HCT116 (cell line): ENCODE results near the gene NCAPH2. TPM values are rescaled to one million over a fixed set of nuclear protein-coding genes. Genes with fewer than 3 reads are reported as not detected.

Source experiments
- ATAC-seq: fragments of 200-7000 bp; cut with Tn5 transposase; 2 replicates; pipeline ENCODE4 v1.9.1; 2020; ENCODE audit warnings: mild to moderate bottlenecking, moderate library complexity
- BruUV-seq: library from RNA; stranded (reverse); fragments of 400-500 nt; replicated peaks from 2 replicates; lab custom pipeline; 2021; lab: Mats Ljungman, UMichigan
- CTCF ChIA-PET: fragments of 300-600 bp; sonication (Branson Sonifier 250); formaldehyde crosslinking; loops from one replicate; lab custom pipeline; 2021; ENCODE audit warnings: antibody characterized with exemption; lab: Charles Lee
- POLR2A ChIA-PET: fragments of 300-600, 350-600 bp; sonication (Branson Sonifier 250); formaldehyde crosslinking; loops from one replicate; lab custom pipeline; 2021; ENCODE audit warnings: antibody characterized with exemption; lab: Charles Lee
- RAD21 ChIA-PET, 2 experiments: fragments of 300-600 bp; sonication (Branson Sonifier 250); formaldehyde crosslinking; loops; one replicate each; lab custom pipeline; 2023; ENCODE audit warnings: low total read pairs in 2 of 2; ENCODE audit not compliant: uncharacterized antibody in 2 of 2, unreplicated experiment in 2 of 2, low non-redundant PET in 1 of 2; lab: Charles Lee
- DNase-seq: peaks from one replicate; pipeline ENCODE4 v3.0.0-alpha.2; 2010; ENCODE audit warnings: low read depth, low spot score
- H2AFZ ChIP-seq: fragments of 200-600 bp; shearing (Covaris generic), sonication (generic); 2 replicates; pipeline ENCODE4 v1.6.1; 2017; ENCODE audit warnings: low read depth, mixed run types, mixed read lengths, antibody characterized with exemption, low read length; ENCODE audit not compliant: poor library complexity, severe bottlenecking
- H3K27ac ChIP-seq: 2 replicates; pipeline ENCODE4 v1.5.1; 2012; ENCODE audit warnings: low read depth, low read length
- H3K27me3 ChIP-seq: fragments of 200-600 bp; sonication (generic); 2 replicates; pipeline ENCODE4 v1.6.1; 2016; ENCODE audit warnings: mixed run types, low read length, mixed read lengths; ENCODE audit not compliant: insufficient read depth
- H3K36me3 ChIP-seq, 2 experiments: fragments of 200-500 bp in 1 of 2; fragments of 200-600 bp in 1 of 2; sonication (Bioruptor generic) in 1 of 2; sonication (generic) in 1 of 2; 2 replicates each; pipeline versions ENCODE4 v1.5.1 to v1.6.1; 2014 to 2016; ENCODE audit warnings: low read length in 2 of 2, inconsistent platforms in 1 of 2, mixed read lengths in 1 of 2, mixed run types in 1 of 2; ENCODE audit not compliant: insufficient read depth in 2 of 2, control insufficient read depth in 1 of 2
- H3K4me1 ChIP-seq, 2 experiments: fragments of 200-600 bp in 1 of 2; sonication (generic) in 1 of 2; 2 replicates each; pipeline versions ENCODE4 v1.5.1 to v1.6.1; 2012 to 2017; ENCODE audit warnings: low read length in 2 of 2, inconsistent platforms in 1 of 2, mild to moderate bottlenecking in 1 of 2, mixed read lengths in 1 of 2, mixed run types in 1 of 2, moderate library complexity in 1 of 2; ENCODE audit not compliant: insufficient read depth in 2 of 2, control insufficient read depth in 1 of 2
- H3K4me2 ChIP-seq: fragments of 200-600 bp; sonication (generic); 2 replicates; pipeline ENCODE4 v1.6.1; 2017; ENCODE audit warnings: mixed run types, low read length, mixed read lengths
- H3K4me3 ChIP-seq, 2 experiments: fragments of 200-600 bp in 1 of 2; sonication (generic) in 1 of 2; replicated peaks in 1 of 2; 2 replicates each; pipeline ENCODE4 v1.5.1; 2011 to 2016; ENCODE audit warnings: low read length in 2 of 2, control low read depth in 1 of 2, low read depth in 1 of 2, mild to moderate bottlenecking in 1 of 2, mixed read lengths in 1 of 2, mixed run types in 1 of 2
- H3K79me2 ChIP-seq: fragments of 200-600 bp; sonication (generic); 2 replicates; pipeline ENCODE4 v1.6.1; 2017; ENCODE audit warnings: mild to moderate bottlenecking, mixed run types, low read length, moderate library complexity, mixed read lengths; ENCODE audit not compliant: insufficient read depth
- H3K9ac ChIP-seq: fragments of 200-600 bp; sonication (generic); 2 replicates; pipeline ENCODE4 v1.6.1; 2016; ENCODE audit warnings: low read length, mixed read lengths
- H3K9me2 ChIP-seq: fragments of 200-600 bp; sonication (generic), shearing (Covaris generic); 2 replicates; pipeline ENCODE4 v1.6.1; 2017; ENCODE audit warnings: mixed run types, mild to moderate bottlenecking, moderate library complexity; ENCODE audit not compliant: insufficient read depth
- H3K9me3 ChIP-seq, 2 experiments: fragments of 200-500 bp in 1 of 2; fragments of 200-600 bp in 1 of 2; sonication (Bioruptor generic) in 1 of 2; sonication (generic) in 1 of 2; 2 replicates each; pipeline ENCODE4 v1.6.1; 2014 to 2017; ENCODE audit warnings: low read length in 2 of 2, mixed read lengths in 2 of 2, inconsistent platforms in 1 of 2, low read depth in 1 of 2, mild to moderate bottlenecking in 1 of 2, mixed run types in 1 of 2, moderate library complexity in 1 of 2; ENCODE audit not compliant: control insufficient read depth in 1 of 2, insufficient read depth in 1 of 2
- H4K20me1 ChIP-seq: fragments of 200-600 bp; sonication (generic), shearing (Covaris generic); 2 replicates; pipeline ENCODE4 v1.6.1; 2017; ENCODE audit warnings: mixed run types, mild to moderate bottlenecking, moderate library complexity; ENCODE audit not compliant: insufficient read depth
- ATF3 ChIP-seq: IDR thresholded peaks from 2 replicates; pipeline ENCODE4 v1.6.1; 2012
- CBX3 ChIP-seq: IDR thresholded peaks from 2 replicates; pipeline ENCODE4 v1.6.1; 2012; ENCODE audit warnings: low read depth
- CEBPB ChIP-seq: IDR thresholded peaks from 2 replicates; pipeline ENCODE4 v1.6.1; 2012; ENCODE audit warnings: low read depth
- CTCF ChIP-seq, 3 experiments: fragments of 200-600 bp in 1 of 3; sonication (generic) in 1 of 3; IDR thresholded peaks in 2 of 3; conservative IDR thresholded peaks in 1 of 3; 2 replicates each; pipeline ENCODE4 v1.5.1; 2012 to 2017; ENCODE audit warnings: low read depth in 2 of 3, low read length in 2 of 3, antibody characterized with exemption in 1 of 3, borderline replicate concordance in 1 of 3, control low read depth in 1 of 3, mild to moderate bottlenecking in 1 of 3, mixed read lengths in 1 of 3, mixed run types in 1 of 3, moderate library complexity in 1 of 3; ENCODE audit not compliant: insufficient read depth in 1 of 3
- EGR1 ChIP-seq: IDR thresholded peaks from 2 replicates; pipeline ENCODE4 v1.6.1; 2012; ENCODE audit warnings: low read depth
- EZH2phosphoT487 ChIP-seq: fragments of 200-600 bp; IDR thresholded peaks from 2 replicates; pipeline ENCODE4 v1.6.1; 2018; ENCODE audit warnings: antibody characterized with exemption, borderline replicate concordance
- FOSL1 ChIP-seq: IDR thresholded peaks from 2 replicates; pipeline ENCODE4 v1.6.1; 2012; ENCODE audit warnings: low read depth
- JUND ChIP-seq: IDR thresholded peaks from 2 replicates; pipeline ENCODE4 v1.6.1; 2012
- MAX ChIP-seq: IDR thresholded peaks from 2 replicates; pipeline ENCODE4 v1.6.1; 2012
- POLR2A ChIP-seq: IDR thresholded peaks from 2 replicates; pipeline ENCODE4 v1.7.0; 2011; ENCODE audit warnings: borderline replicate concordance; ENCODE audit not compliant: insufficient read depth, insufficient read length; ENCODE audit errors: extremely low read depth
- POLR2AphosphoS5 ChIP-seq: IDR thresholded peaks from 2 replicates; pipeline ENCODE4 v1.6.1; 2011; ENCODE audit warnings: mild to moderate bottlenecking, low read depth, low read length, moderate library complexity
- RAD21 ChIP-seq: IDR thresholded peaks from 2 replicates; pipeline ENCODE4 v1.6.1; 2012; ENCODE audit warnings: low read depth, mild to moderate bottlenecking
- SP1 ChIP-seq: IDR thresholded peaks from 2 replicates; pipeline ENCODE4 v1.6.1; 2012; ENCODE audit warnings: low read depth
- SRF ChIP-seq: IDR thresholded peaks from 2 replicates; pipeline ENCODE4 v1.6.1; 2012; ENCODE audit warnings: low read depth
- ZBTB33 ChIP-seq: IDR thresholded peaks from 2 replicates; pipeline ENCODE4 v1.6.1; 2011; ENCODE audit warnings: mild to moderate bottlenecking, low read length, moderate library complexity; ENCODE audit not compliant: insufficient replicate concordance; ENCODE audit errors: extremely low read depth
- ZFX ChIP-seq: fragments of 450-650 bp; IDR thresholded peaks from 2 replicates; pipeline ENCODE4 v1.6.1; 2017
- ZNF274 ChIP-seq: fragments of 200-500 bp; sonication (Bioruptor generic); IDR thresholded peaks from 2 replicates; pipeline ENCODE4 v1.6.1; 2014; ENCODE audit warnings: mild to moderate bottlenecking, low read depth, low read length, inconsistent platforms
- intact Hi-C: fragments of 100-400 bp; cut with micrococcal nuclease; formaldehyde crosslinking; loops from 2 replicates; pipeline ENCODE4 v1.10.0; 2022
- total RNA-seq: library from RNA; stranded (reverse); gene quantifications from one replicate; pipeline ENCODE4 v1.2.1, GENCODE V29; 2021; ENCODE audit not compliant: unreplicated experiment
- TF ChIP-seq, protein P1 (sequence below): IDR thresholded peaks from 2 replicates; pipeline ENCODE4 v1.6.1; 2012; ENCODE audit warnings: low read depth

NCAPH2 gene
- total RNA-seq, 1 experiment from 2014 or later = 99.1 TPM

DNA sequence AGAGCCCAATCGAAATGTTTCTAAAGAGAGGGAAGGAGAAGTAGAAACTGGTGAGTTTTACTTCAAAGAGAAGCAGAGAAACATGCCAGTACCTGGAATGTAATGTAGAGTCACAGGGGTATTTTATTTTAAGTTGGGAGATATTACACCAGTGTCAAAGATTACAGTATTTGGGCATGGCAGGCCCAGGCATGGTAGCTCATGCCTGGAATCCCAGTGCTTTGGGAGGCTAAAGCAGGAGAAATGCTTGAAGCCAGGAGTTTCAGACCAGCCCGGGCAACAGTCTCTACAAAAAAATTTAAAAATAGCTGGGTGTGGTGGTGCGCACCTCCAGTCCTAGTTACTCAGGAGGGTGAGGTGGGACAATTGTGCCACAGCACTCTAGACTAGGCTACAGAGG, 52.0 kb downstream of the NCAPH2 start:
- H3K9me2 ChIP-seq = no peaks in the 10 kb centered on the region
- H3K4me3 ChIP-seq = no peak overlapping the region
- CTCF ChIA-PET = no interaction called here
- H3K36me3 ChIP-seq = no peaks in the 10 kb centered on the region
- H4K20me1 ChIP-seq = no peaks in the 10 kb centered on the region
- ATAC-seq (no peak), DNase-seq (no peak)
- TF ChIP-seq MAX = no peak
- no peak for TF ChIP-seq EGR1
- no peak for TF ChIP-seq ZBTB33
- TF ChIP-seq ZNF274 = no peak
- no peak for TF ChIP-seq ATF3
- TF ChIP-seq, protein P1, sequence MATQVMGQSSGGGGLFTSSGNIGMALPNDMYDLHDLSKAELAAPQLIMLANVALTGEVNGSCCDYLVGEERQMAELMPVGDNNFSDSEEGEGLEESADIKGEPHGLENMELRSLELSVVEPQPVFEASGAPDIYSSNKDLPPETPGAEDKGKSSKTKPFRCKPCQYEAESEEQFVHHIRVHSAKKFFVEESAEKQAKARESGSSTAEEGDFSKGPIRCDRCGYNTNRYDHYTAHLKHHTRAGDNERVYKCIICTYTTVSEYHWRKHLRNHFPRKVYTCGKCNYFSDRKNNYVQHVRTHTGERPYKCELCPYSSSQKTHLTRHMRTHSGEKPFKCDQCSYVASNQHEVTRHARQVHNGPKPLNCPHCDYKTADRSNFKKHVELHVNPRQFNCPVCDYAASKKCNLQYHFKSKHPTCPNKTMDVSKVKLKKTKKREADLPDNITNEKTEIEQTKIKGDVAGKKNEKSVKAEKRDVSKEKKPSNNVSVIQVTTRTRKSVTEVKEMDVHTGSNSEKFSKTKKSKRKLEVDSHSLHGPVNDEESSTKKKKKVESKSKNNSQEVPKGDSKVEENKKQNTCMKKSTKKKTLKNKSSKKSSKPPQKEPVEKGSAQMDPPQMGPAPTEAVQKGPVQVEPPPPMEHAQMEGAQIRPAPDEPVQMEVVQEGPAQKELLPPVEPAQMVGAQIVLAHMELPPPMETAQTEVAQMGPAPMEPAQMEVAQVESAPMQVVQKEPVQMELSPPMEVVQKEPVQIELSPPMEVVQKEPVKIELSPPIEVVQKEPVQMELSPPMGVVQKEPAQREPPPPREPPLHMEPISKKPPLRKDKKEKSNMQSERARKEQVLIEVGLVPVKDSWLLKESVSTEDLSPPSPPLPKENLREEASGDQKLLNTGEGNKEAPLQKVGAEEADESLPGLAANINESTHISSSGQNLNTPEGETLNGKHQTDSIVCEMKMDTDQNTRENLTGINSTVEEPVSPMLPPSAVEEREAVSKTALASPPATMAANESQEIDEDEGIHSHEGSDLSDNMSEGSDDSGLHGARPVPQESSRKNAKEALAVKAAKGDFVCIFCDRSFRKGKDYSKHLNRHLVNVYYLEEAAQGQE = no peak
- TF ChIP-seq JUND = no peak
- no peak for TF ChIP-seq CTCF (IDR thresholded peaks at IDR 0.05 in 2 of 3, conservative IDR thresholded peaks at IDR 0.05 in 1 of 3; ENCODE audit: borderline replicate concordance in 1 of 3, insufficient read depth in 1 of 3, low read depth in 2 of 3, low read length in 2 of 3)
- no peak for TF ChIP-seq RAD21
- no peak for TF ChIP-seq POLR2AphosphoS5
- TF ChIP-seq POLR2A = no peak
- no peak for TF ChIP-seq CBX3
- no peak for TF ChIP-seq CEBPB
- no peak for TF ChIP-seq EZH2phosphoT487
- no peak for TF ChIP-seq FOSL1
- TF ChIP-seq SP1 = no peak
- TF ChIP-seq SRF = no peak
- no peak for TF ChIP-seq ZFX
- RAD21 ChIA-PET = no interaction called here
- H3K4me1 ChIP-seq = peaks cover 6 to 11% of the 10 kb centered on the region in 2 experiments; a peak in 2 of 4 replicates
- H3K27me3 ChIP-seq = no peaks in the 10 kb centered on the region
- no TSS peak for BruUV-seq
- intact Hi-C loops = no loop called here
- no peak overlapping the region for H3K9ac ChIP-seq
- H3K79me2 ChIP-seq = no peaks in the 10 kb centered on the region
- H3K9me3 ChIP-seq = no peaks in the 10 kb centered on the region
- no peak overlapping the region for H3K4me2 ChIP-seq
- POLR2A ChIA-PET = no interaction called here
- H3K27ac ChIP-seq = no peak overlapping the region
- H2AFZ ChIP-seq = no peak overlapping the region
